Stimulated activated naive CD8-positive, alpha-beta T cell treated with anti-CD3 and anti-CD28 coated beads, Interleukin-15, Interleukin-2, amounts not matched to agents 100 U/mL and 50 U/mL, for 24 hours (primary cell): Measurements from ENCODE around the gene RSPH6A.
"Not testable (repeated sequence)": the region's sequence is repeated elsewhere in the genome, so short reads cannot be mapped to it uniquely, and the experiment has no call there.

ENCODE experiments used
- ATAC-seq: fragments of 150-1000 bp; cut with Tn5 transposase; one replicate; pipeline ENCODE4 v1.10.0; 2021
- DNase-seq: peaks from one replicate; pipeline ENCODE4 v3.0.0; 2021

RSPH6A gene

GRCh38 chr19:45800070-45800553 is 15.0 kb downstream of the RSPH6A start:
- DNase-seq: no peak
- peak; percentile 4 for ATAC-seq

GRCh38 chr19:45799541-45799940 is 15.6 kb downstream of the RSPH6A start:
- ATAC-seq, DNase-seq: not testable (repeated sequence)

GRCh38 chr19:45798995-45799517 is 16.1 kb downstream of the RSPH6A start:
- peak; percentile 65 for DNase-seq

GRCh38 chr19:45794627-45795026 is 20.5 kb downstream of the RSPH6A start:
- DNase-seq (no peak), ATAC-seq (no peak)

More at GRCh38 chr19:45798995-45799517, 16.1 kb downstream of the RSPH6A start:
- ATAC-seq: peak; percentile 70

- DNase-seq (no peak), ATAC-seq (no peak)
Observed at GRCh38 chr19:45793876-45794275, 21.2 kb downstream of the RSPH6A start.

- ATAC-seq: no peak
- no peak for DNase-seq
Observed at GRCh38 chr19:45793178-45793564, 21.9 kb downstream of the RSPH6A start.

GRCh38 chr19:45792470-45793177 is 22.5 kb downstream of the RSPH6A start, which contains the start of gene DMWD:
TSS of gene DMWD (minus strand) at chr19:45792845. CDS start at chr19:45792756, 89 bp downstream.
- peak; percentile 100 for DNase-seq
- peak; percentile 91 for ATAC-seq

- peak; percentile 24 for ATAC-seq
- DNase-seq: no peak
Observed at GRCh38 chr19:45791744-45792469, 23.2 kb downstream of the RSPH6A start.

GRCh38 chr19:45790942-45791341 is 24.2 kb downstream of the RSPH6A start:
- ATAC-seq (no peak), DNase-seq (peak; percentile 54)

- DNase-seq: no peak
- no peak for ATAC-seq
Observed at GRCh38 chr19:45789035-45789786, 25.9 kb downstream of the RSPH6A start.

- no peak for ATAC-seq
Observed at GRCh38 chr19:45786533-45786894, 28.6 kb downstream of the RSPH6A start.

GRCh38 chr19:45785781-45786532 is 29.2 kb downstream of the RSPH6A start:
- ATAC-seq (no peak), DNase-seq (no peak)

More at GRCh38 chr19:45786533-45786894, 28.6 kb downstream of the RSPH6A start:
- no peak for DNase-seq

GRCh38 chr19:45785097-45785496 is 30.0 kb downstream of the RSPH6A start:
- DNase-seq: no peak
- ATAC-seq: no peak

- no peak for DNase-seq
- no peak for ATAC-seq
Observed at GRCh38 chr19:45784096-45784495, 31.0 kb downstream of the RSPH6A start.

- ATAC-seq: no peak
- no peak for DNase-seq
Observed at GRCh38 chr19:45782820-45783785, 32.0 kb downstream of the RSPH6A start.

- DNase-seq (no peak), ATAC-seq (no peak)
Observed at GRCh38 chr19:45782162-45782691, 32.9 kb downstream of the RSPH6A start, which contains the start of gene DMPK. TSS of gene DMPK (minus strand) at chr19:45782490. CDS start at chr19:45782352, 138 bp downstream.

GRCh38 chr19:45781214-45782161 is 33.6 kb downstream of the RSPH6A start:
- ATAC-seq: no peak

GRCh38 chr19:45780448-45781213 is 34.5 kb downstream of the RSPH6A start:
- DNase-seq: no peak
- no peak for ATAC-seq

More at GRCh38 chr19:45781214-45782161, 33.6 kb downstream of the RSPH6A start:
- DNase-seq: no peak
